OCI-LY1 (cell line): Measurements from ENCODE around the gene ZBTB7C.

Experiments
- EZH2 ChIP-seq: fragments of 200-600 bp; sonication (generic), shearing (Covaris generic); IDR thresholded peaks from 2 replicates; pipeline ENCODE4 v1.8.0; 2017; ENCODE audit warnings: borderline replicate concordance, mixed run types, mild to moderate bottlenecking, antibody characterized with exemption, low read length, moderate library complexity, mixed read lengths
- TF ChIP-seq, protein P1 (sequence below): fragments of 200-600 bp; sonication (generic), shearing (Covaris generic); IDR thresholded peaks from 2 replicates; pipeline ENCODE4 v1.5.1; 2017; ENCODE audit warnings: mild to moderate bottlenecking, antibody characterized with exemption, low read length, moderate library complexity, mixed read lengths

DNA sequence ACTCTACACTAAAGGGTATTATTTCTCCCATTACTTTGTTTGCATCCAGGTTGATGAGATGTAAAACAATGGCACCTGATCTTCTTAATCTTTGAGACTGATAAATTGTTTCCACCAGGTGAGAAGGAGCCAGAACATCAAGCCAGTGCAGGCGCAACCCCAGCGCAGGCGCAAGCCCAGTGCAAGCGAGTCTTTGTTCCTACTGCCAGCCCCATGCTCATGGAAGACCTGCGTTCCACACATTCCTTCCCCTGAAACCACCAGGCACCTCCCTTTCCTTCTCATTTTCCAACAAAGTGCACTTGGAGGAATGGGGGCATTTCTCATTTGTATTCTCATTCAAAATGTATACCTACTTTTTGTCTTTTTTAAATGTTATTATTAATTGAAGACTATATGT, 290.0 kb downstream of the ZBTB7C start:
- TF ChIP-seq, protein P1, sequence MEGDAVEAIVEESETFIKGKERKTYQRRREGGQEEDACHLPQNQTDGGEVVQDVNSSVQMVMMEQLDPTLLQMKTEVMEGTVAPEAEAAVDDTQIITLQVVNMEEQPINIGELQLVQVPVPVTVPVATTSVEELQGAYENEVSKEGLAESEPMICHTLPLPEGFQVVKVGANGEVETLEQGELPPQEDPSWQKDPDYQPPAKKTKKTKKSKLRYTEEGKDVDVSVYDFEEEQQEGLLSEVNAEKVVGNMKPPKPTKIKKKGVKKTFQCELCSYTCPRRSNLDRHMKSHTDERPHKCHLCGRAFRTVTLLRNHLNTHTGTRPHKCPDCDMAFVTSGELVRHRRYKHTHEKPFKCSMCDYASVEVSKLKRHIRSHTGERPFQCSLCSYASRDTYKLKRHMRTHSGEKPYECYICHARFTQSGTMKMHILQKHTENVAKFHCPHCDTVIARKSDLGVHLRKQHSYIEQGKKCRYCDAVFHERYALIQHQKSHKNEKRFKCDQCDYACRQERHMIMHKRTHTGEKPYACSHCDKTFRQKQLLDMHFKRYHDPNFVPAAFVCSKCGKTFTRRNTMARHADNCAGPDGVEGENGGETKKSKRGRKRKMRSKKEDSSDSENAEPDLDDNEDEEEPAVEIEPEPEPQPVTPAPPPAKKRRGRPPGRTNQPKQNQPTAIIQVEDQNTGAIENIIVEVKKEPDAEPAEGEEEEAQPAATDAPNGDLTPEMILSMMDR: no peak
- no peak for TF ChIP-seq EZH2
